Raji (cell line): ENCODE results near the gene ARHGAP26.

Experiments used
- POLR2A ChIP-seq: IDR thresholded peaks from 2 replicates; pipeline ENCODE4 v1.6.1; 2011; ENCODE audit warnings: low read depth, low read length, control low read depth; ENCODE audit not compliant: insufficient read depth

Gene ARHGAP26

DNA sequence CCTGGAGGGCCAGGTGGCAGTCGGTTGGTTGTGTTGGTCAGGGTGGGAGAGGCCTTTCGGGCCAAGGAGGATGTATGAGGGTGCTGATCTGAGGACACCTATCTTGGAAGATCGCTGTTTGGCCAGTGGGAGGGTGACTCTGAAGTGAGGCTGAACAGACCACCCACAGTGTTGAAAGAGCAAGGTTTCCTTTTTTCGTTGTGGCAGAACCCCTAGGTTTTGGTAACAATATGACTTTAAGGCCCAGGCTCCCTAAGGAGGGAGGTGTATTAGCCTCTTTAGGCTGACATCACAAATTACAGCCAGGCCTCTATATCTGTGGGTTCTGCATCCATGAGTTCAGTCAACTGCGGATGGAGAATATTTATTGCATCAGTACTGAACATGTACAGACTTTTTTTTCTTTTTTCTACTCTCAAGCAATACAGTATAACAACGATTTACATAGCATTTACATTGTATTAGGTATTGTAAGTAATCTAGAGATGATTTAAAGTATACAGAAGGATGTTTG lies 86.1 kb downstream of the ARHGAP26 start:
- no peak for TF ChIP-seq POLR2A

DNA sequence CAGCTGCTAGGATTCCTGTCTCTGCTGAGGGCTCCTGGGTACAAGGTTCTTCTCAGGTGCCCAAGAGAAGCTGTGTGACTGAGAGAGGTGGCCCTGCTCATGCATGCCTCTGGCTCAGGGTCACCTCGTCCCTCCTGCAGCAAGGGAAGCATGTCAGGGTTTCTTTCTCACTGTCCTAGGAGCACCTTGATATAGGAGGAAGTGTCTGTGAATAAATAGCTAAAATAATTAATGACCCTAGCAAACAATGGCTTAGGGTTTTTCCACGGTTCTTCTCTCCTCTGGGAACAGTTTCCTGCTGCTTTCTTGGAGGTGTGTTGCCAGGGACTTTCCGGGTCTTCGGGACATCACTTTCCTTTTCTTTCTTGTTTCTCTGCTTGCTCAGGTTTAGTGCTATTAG lies 87.2 kb downstream of the ARHGAP26 start:
- no peak for TF ChIP-seq POLR2A

DNA sequence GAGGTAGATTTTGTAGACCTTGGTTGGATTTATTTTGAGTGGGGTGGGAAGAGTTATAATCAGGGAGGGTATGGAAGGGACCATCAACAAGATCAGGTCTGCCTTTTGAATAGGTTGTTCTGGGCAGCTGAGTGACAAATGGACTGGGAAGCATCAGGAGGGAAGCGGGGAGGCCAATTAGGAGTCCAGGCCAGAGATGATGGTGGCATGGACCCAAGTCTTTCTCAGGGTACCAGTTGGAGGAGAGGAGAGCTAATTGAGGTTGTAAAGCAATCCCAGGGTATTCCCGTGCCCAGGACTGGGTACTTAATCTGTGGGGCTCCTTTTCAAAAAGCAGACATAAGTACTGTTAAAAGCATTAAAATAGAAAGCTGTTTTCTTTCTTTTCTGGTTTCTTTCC lies 88.9 kb downstream of the ARHGAP26 start:
- TF ChIP-seq POLR2A = no peak

DNA sequence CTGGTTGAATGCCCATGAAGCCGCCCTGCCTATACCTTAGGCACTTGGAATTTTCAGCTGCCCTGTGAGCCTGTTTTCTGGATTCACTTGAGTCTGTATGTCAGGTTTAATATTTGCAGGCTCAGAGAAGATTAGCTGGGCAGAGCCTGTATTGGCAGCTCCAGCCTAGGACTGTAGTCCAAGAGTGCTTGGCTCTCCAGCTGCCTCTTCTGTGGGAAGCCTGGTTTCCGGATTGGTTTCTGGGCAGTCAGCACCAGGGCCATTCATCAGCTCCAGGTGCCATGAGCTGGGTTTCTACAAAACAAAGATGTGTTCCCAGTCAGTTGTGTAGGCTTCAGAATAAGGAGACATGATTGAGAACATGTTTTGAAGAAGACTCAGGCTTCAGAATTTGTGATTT lies 90.1 kb downstream of the ARHGAP26 start:
- TF ChIP-seq POLR2A = no peak

DNA sequence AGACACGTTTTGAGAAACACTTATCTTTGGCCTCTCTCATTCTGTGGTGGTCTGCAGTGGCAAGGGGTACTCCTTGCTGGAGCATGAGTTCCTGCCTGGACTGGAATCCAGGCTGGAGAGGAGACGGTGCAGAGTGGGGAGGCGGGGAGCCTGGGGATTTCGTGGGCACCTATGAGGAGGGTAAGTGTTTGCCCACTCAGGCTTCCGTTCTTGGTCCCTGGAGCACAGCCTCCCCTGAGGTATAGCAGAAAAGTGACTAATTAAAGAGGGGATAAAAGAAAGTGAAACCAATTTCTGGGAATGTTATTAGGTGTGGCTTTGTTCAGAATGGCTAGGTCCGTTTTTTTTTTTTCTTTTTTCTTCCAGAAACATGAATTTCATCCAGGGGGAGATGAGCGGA lies 90.8 kb downstream of the ARHGAP26 start:
- no peak for TF ChIP-seq POLR2A

DNA sequence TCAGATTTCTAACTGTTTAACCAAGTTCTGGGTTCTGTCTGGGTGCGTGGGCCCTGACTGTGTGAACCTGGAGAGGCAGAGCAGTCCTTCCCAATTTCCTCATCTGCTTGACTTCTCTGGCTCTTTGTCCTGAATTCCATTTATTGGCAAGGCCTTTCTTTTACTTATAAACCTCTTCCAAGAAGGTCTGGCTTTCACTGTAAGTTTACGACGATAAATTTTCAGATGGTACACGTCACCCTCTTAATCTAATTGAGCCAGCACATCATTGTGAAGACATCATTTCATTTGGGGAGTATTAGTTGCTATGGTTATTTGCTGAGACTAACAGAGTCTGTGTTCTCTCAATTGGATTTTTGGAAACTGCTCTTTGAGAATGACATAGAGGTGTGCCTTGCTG lies 92.4 kb downstream of the ARHGAP26 start:
- no peak for TF ChIP-seq POLR2A

DNA sequence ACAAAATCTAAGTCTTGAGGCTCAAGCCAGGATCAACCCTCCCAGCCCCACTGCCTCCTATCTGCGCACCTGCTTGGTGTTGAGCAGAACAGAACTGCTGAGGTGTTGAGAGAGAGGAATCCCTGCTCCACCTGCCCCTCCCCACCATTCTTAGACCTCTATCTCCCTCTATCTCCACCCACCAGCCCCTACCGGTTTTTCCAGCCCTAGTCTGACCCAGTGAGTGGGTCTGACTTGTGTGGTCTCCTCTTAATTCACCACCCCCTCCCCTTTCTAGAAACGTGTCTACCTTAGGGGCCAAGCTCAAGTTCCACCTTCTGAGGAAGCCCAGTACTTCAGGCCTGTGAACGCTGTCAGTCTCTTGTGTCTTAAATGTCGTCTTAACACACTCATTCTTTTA lies 93.7 kb downstream of the ARHGAP26 start:
- no peak for TF ChIP-seq POLR2A

DNA sequence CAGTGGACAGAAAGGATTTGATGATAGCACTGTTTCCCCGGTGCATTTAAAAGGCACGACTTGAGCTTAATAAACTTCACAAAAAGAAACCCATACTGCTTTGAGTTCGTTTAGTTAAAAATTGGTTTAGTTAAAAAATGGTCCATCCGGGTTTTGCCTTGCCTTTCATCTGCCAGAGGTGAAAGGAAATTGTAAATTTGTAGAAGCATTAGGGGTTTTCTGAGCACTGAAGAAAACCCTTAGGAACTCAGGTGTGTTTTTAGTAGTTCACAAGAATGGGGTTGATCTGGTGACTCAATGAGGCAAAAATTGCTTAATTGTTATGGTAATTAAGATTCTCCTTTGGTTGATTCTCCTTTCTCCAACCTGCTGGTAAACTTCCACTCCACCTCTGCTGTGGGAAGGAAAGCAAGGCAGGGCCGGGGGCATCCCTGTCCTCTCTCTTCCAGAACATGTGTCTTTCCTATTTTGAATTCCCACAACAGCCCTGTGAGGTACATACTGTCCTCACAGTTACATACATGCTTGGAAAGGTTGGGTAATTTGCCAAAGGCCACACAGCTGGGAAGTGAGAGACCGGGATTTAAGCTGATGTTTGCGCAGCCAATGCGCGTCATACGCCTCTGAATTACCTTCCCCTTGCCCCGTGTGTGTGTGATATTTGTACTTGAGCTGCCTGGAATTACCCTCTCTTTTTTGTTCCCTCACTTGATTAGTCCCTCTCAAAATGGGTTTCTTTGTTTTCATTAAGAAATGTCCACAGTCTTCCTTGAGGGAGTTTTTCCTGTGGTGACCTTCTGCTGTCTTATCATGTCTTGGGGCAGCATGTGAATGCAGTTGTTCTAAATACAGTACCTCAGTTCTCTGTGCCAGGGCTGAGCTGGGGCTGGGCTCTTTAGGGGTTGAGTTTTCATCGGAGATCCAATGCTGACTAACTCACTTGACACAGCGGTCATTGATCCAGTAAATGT lies 94.4 kb downstream of the ARHGAP26 start:
- no peak for TF ChIP-seq POLR2A

DNA sequence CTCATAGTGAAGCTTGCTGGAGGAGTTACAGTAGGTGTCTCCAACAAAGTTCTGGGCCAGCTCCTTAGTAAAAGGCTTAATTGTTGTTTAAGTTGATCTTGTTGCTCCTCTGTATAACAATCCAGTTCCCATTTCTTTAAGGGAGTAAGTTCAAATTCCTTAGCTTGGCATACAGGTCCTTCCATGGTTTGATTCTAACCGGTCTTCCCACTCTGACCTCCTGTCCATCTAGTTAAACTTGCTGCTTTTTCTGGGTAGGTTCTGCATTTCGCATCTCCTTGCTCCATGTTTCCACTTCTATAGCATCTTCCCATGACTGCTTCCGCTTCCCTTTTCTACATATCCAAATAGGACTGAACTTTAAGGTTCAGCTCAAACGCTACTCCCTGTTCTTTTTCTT lies 95.5 kb downstream of the ARHGAP26 start:
- no peak for TF ChIP-seq POLR2A

DNA sequence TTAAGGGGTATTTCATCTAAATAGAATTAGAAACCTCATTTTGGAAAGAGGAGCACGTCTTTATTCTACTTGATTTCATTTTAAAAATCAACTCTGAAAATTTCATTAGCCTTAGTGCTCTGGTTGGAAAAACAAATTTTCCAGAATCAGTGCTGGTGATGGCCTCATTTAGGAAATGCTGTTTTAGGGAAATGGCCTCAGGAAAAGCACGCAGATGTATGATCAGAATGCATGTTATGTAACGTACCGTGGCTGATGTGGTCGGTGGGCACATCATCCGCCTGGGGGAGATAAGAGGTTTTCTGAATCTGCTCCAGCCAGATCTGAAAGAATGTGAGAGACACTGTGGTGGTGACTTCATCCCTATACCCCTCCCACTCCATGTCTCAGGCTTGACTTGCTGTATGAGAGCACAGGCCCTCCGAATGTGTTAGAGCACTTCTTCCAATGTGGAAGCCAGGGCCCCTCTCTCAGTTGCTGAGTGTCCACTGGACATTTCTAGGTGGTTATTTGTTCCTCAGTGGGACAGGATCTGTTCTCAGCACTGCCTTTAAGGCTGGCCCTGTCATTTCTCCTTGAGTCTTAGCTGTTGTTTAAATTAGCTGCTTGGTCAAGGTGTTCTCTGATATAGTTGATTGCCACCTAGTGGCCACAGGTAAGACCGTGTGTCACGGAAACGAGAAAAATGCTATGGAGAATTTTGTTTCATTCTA lies 96.5 kb downstream of the ARHGAP26 start:
- TF ChIP-seq POLR2A = no peak

DNA sequence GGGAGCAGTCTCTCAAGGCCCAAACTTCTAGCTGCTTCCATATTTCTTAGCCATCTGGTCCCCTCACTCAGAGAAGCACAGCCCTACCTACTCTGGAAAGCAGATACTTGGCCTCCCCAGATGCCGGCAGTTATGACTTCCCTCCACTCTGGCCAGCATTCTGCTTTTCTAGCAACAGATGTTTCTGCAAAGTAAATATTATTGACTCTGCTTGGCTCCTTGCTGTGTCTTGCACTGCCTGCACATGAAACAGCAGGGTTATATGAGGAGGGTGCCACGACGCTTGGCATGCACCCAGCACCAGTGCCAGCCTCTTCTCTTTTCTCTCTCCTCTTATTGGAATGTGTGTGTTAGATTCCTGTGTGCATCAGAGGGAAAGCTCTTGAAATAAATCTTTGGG lies 99.7 kb downstream of the ARHGAP26 start:
- no peak for TF ChIP-seq POLR2A

DNA sequence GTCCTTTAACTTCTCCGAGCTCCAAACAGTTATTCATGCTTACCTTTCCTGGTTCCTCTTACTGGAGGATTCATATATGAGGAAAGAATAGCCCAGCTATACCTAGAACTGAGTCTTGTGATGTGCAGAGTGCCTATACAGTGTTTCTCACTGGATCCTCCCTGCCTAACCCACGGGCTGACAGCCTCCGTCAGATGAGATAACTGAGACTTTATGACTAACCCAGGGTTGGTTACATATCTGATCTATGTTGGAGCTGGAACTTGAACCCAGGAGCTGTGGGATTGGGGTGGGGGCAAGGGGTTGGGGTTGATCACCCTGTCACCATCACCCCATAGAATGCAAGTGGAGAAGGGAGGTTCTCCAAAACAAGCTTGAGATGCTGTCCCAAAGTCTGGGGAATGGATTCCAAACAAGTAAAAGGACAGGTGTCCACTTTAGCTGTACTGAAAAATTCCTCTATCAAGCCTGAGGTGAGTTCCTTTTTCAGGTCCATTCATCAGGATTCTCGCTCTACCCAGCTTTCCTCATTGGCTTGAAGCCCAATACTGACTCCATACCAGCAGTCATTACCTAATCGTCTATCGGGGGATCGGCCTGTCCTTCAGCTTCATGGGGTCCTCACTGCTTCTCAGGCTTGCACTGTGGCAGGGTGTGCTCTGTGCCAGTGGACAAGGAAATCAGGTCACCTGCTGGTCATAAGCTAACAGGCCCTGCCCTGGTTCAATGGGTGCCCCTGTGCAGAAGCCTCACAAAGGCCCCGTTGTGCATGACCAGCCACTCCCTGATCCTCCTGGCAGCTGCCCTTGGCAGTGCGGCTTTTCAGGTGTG lies 100.6 kb downstream of the ARHGAP26 start:
- no peak for TF ChIP-seq POLR2A

DNA sequence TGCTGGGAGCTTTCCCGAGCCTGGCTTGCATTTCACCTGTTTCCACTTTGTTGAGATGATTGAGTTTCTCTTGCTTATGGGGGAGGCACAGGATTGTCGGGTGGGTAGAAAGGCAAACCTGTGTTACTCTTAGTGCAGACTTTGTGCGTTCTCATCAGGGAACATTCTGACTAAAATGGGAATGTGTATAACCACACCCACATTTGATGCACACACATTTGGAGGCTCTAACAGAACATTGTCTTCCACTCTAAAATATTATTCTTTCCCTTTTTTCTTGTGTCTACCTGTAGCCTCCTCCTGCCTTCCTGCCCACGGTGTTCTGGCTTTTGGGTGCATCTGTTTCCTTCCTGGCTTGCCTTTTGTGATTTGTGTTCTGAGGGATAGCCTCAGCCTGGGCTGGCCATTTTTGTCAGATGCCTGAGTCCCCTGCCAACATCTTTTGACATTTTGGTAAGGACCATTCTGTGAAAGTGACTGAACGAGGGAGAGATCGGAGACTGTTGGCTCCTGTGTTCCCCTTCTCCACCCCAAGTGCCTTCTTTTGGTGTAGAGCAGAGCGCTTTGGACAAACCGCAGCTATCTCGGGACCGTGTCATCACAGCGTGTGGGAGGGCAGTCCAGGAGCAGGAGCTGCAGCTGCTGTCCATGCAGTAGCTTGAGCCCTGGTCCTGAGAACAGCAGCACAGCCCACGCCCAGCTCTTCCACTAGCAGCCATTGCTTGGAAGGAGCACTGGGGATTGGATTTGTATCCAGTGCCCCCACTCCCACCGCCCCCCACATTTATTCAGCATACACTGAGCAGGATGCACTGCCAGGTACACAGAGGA lies 101.4 kb downstream of the ARHGAP26 start:
- no peak for TF ChIP-seq POLR2A

DNA sequence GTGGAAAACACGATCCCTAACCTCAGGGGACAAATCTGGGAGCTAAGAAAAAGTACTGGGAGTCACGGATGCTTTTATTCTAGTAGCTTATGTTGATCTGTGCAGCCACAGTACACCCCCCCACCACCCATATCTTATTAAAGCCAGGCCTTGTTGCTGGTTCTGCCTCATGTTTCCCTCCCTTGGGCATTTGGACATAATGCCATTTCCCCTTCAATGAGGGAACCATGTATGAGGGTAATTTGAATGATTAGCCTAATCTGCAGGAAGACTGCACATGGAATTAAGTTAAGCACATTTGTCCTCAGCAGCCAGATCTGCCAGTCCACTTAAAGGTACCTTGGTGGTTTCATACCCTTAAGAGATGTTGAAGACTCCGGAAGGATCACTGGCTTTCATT lies 102.0 kb downstream of the ARHGAP26 start:
- no peak for TF ChIP-seq POLR2A

DNA sequence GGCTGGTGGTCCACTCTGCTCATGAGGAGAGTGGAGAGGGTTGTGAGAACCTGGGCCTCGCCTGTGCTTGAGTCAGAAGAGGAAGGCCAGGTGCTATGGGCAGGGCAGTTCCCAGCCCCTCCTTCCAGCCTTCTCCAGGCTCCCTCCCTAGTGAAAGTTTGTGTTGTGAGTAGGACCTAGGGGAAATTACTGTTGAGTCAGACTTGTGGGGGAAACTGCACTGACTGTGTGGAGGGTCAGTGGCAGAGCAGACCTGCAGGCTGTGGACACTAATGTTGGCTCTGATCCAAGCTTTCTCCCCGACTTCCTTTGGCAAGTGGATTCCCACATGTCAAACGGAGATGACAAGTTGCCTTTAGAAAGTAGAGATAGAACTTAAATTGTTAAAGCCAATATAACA lies 102.6 kb downstream of the ARHGAP26 start:
- no peak for TF ChIP-seq POLR2A

DNA sequence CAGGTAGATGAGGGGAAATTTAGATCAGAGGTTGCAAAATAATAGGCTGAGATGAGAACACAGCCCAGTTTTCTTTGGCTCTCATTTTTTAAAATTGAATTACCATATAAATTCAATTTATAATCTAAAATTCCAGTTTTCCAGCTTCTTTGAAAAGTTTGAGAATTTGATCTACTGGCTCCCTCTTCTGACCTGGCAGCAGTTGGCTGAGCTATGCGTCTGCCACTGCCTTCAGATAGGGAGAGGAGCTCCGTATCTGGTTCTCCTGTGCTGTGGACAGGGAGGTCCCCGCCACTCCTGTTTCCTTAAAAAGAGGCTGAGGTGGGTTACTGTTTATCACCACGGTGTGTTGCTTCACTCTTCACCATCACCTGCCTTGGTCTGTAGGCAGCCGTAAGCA lies 103.7 kb downstream of the ARHGAP26 start:
- no peak for TF ChIP-seq POLR2A
